Hematopoietic multipotent progenitor cell (in vitro differentiated cells): ENCODE measurements around the gene DNAH7. TPM values are rescaled to one million over a fixed set of nuclear protein-coding genes. Genes with fewer than 3 reads are reported as not detected.

Source experiments
- total RNA-seq: library from RNA; depleted of rRNA; stranded (reverse); fragments of >200 nt; gene quantifications from one replicate; pipeline ENCODE4 v1.2.3, GENCODE V29; 2012

The DNAH7 gene
- total RNA-seq, 1 donor: under 0.01 TPM

Other genes with a start within 250 kb of the DNAH7 start
- 30.4 TPM for gene STK17B, start 102.7 kb upstream of the DNAH7 start, total RNA-seq